B cell (primary cell): ENCODE results near the gene ST6GALNAC3. TPM values are rescaled to one million over a fixed set of nuclear protein-coding genes. Genes with fewer than 3 reads are reported as not detected.

Experiments used
- ATAC-seq: fragments of 200-7000 bp; cut with Tn5 transposase; one replicate; pipeline ENCODE4 v1.10.0; 2021; ENCODE audit warnings: low read depth, mild to moderate bottlenecking, moderate number of reproducible peaks, moderate library complexity
- CTCF ChIA-PET: fragments of 350-600 bp; sonication (Branson Sonifier 250); formaldehyde crosslinking; loops from one replicate; lab custom pipeline; 2021; ENCODE audit warnings: antibody characterized with exemption, inconsistent platforms; lab: Charles Lee
- POLR2A ChIA-PET: fragments of 350-600 bp; sonication (Branson Sonifier 250); formaldehyde crosslinking; loops from one replicate; lab custom pipeline; 2021; ENCODE audit warnings: antibody characterized with exemption; lab: Charles Lee
- DNase-seq: peaks from one replicate; pipeline ENCODE4 v3.0.0; 2013
- H2AFZ ChIP-seq: 2 replicates; pipeline ENCODE4 v1.6.1; 2012; ENCODE audit warnings: mild to moderate bottlenecking, low read depth, low read length; ENCODE audit not compliant: insufficient read depth, poor library complexity, severe bottlenecking
- H3K27ac ChIP-seq, 2 donors: 1 replicate in 1 of 2; 2 replicates in 1 of 2; pipeline ENCODE4 v1.5.1; 2012 to 2013; ENCODE audit warnings: low read length in 2 of 2, mild to moderate bottlenecking in 2 of 2, moderate library complexity in 1 of 2
- H3K27me3 ChIP-seq, 4 experiments: fragments of 200-600 bp in 1 of 4; sonication (generic) in 1 of 4; replicated peaks in 1 of 4; 1 replicate in 2 of 4; 2 replicates in 2 of 4; pipeline versions ENCODE4 v1.6.1 to v1.7.0; 2013 to 2016; ENCODE audit warnings: low read length in 3 of 4, mild to moderate bottlenecking in 2 of 4, mixed read lengths in 1 of 4, moderate library complexity in 1 of 4; ENCODE audit not compliant: insufficient read depth in 4 of 4, control insufficient read depth in 3 of 4; ENCODE audit errors: control extremely low read depth in 1 of 4
- H3K36me3 ChIP-seq, 2 experiments: replicated peaks in 1 of 2; 1 replicate in 1 of 2; 2 replicates in 1 of 2; pipeline versions ENCODE4 v1.6.1 to v1.7.1; 2013; ENCODE audit warnings: low read length in 1 of 2; ENCODE audit not compliant: insufficient read depth in 2 of 2, control insufficient read depth in 1 of 2; ENCODE audit errors: control extremely low read depth in 1 of 2, extremely low read depth in 1 of 2
- H3K4me1 ChIP-seq, 2 donors: fragments of 200-600 bp in 1 of 2; sonication (generic) in 1 of 2; 1 replicate in 1 of 2; 2 replicates in 1 of 2; pipeline versions ENCODE4 v1.5.1 to v1.6.1; 2013 to 2017; ENCODE audit warnings: low read length in 2 of 2; ENCODE audit not compliant: control insufficient read depth in 2 of 2, insufficient read depth in 2 of 2
- H3K4me2 ChIP-seq: replicated peaks from 2 replicates; pipeline ENCODE3; 2012; ENCODE audit warnings: mild to moderate bottlenecking, low read depth, low read length; ENCODE audit not compliant: poor library complexity, severe bottlenecking
- H3K4me3 ChIP-seq, 5 experiments: fragments of 200-600 bp in 1 of 5; sonication (generic) in 1 of 5; 1 replicate in 3 of 5; 2 replicates in 2 of 5; pipeline versions ENCODE4 v1.5.1 to v1.7.0; 2011 to 2016; ENCODE audit warnings: low read length in 4 of 5, mild to moderate bottlenecking in 4 of 5, low read depth in 2 of 5, control low read depth in 1 of 5, moderate library complexity in 1 of 5; ENCODE audit not compliant: insufficient read depth in 1 of 5; ENCODE audit errors: control extremely low read depth in 1 of 5, extremely low read depth in 1 of 5
- H3K79me2 ChIP-seq: fragments of 200-600 bp; sonication (generic); one replicate; pipeline ENCODE4 v1.6.0; 2016; ENCODE audit warnings: low read length; ENCODE audit not compliant: control insufficient read depth, insufficient read depth
- H3K9ac ChIP-seq: fragments of 200-600 bp; sonication (generic); 2 replicates; pipeline ENCODE4 v1.6.1; 2017; ENCODE audit warnings: mild to moderate bottlenecking, low read length, moderate library complexity
- H3K9me3 ChIP-seq, 3 donors: one replicate each; pipeline versions ENCODE4 v1.6.1 to v1.7.1; 2013; ENCODE audit warnings: low read length in 2 of 3; ENCODE audit not compliant: control insufficient read depth in 2 of 3, insufficient read depth in 1 of 3; ENCODE audit errors: control extremely low read depth in 1 of 3
- H4K20me1 ChIP-seq: 2 replicates; pipeline ENCODE4 v1.6.0; 2012; ENCODE audit warnings: mild to moderate bottlenecking, low read length; ENCODE audit not compliant: insufficient read depth, control insufficient read depth, poor library complexity, severe bottlenecking
- H3K27ac Mint-ChIP-seq: one replicate; pipeline ENCODE4 v1.8.0; 2021; ENCODE audit warnings: mixed read lengths
- H3K27me3 Mint-ChIP-seq: one replicate; pipeline ENCODE4 v1.8.0; 2021; ENCODE audit warnings: mixed read lengths
- H3K4me1 Mint-ChIP-seq: one replicate; pipeline ENCODE4 v1.8.0; 2021; ENCODE audit warnings: mixed read lengths
- H3K4me3 Mint-ChIP-seq: one replicate; pipeline ENCODE4 v1.8.0; 2021; ENCODE audit warnings: mixed read lengths
- H3K9me3 Mint-ChIP-seq: one replicate; pipeline ENCODE4 v1.8.0; 2022; ENCODE audit warnings: mixed read lengths; ENCODE audit not compliant: insufficient read depth
- EZH2 ChIP-seq: IDR thresholded peaks from 2 replicates; pipeline ENCODE4 v1.6.1; 2012; ENCODE audit warnings: borderline replicate concordance, low read depth, mild to moderate bottlenecking, moderate library complexity, low read length; ENCODE audit not compliant: insufficient read depth, poor library complexity, severe bottlenecking
- WGBS: methylation state at CpG from one replicate; pipeline ENCODE4 v1.1.5; 2013; ENCODE audit warnings: missing lambda C conversion rate; ENCODE audit not compliant: insufficient coverage; 5-methylcytosine and 5-hydroxymethylcytosine counted together
- intact Hi-C: fragments of 100-400 bp; cut with micrococcal nuclease; formaldehyde crosslinking; loops from one replicate; pipeline ENCODE4 v1.10.0; 2022
- polyA plus RNA-seq: library from polyadenylated mRNA; depleted of rRNA; stranded (reverse); fragments of >200 nt; gene quantifications from 2 replicates; pipeline ENCODE4 v1.2.3, GENCODE V29; 2012
- total RNA-seq, 2 donors: library from RNA; stranded (reverse); fragments of 120-200 nt in 1 of 2; gene quantifications; 1 replicate in 1 of 2; 2 replicates in 1 of 2; pipeline versions ENCODE4 v1.2.3 to v1.2.4, GENCODE V29; 2013 to 2022
- TF ChIP-seq, protein P1 (sequence below): fragments of 200-600 bp; IDR thresholded peaks from one replicate; pipeline ENCODE4 v1.8.0; 2022; ENCODE audit warnings: antibody characterized with exemption, mild to moderate bottlenecking

Gene ST6GALNAC3
- total and polyA plus RNA-seq, 2 donors (not counting 1 experiment from before 2014, with no cell fraction given) = 3.0 to 17.3 TPM

DNA sequence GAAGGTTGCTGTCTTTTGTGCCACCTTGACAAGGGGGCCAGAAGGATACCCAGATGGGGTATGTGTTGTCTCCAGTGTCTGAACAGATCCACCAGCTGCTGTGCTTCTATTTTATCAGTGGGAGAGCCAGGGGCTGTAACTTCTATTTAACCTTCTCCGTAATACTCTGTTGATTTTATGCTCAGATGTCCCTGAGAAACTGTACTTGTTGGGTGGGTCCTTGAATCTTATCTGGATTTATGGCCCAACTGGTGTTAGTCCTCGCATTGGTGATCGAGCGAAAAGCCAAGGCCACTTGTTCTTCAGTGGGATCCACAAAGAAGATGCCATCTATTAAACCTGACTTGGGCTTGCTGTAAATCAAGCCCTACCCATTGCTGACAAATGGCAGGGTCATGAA, 56.4 kb downstream of the ST6GALNAC3 start:
- Histone ChIP-seq H3K4me2 (no peak overlapping the region), H3K27me3 (no peaks in the 10 kb centered on the region), H3K9me3 (no peaks in the 10 kb centered on the region), H3K4me3 (no peak overlapping the region), H4K20me1 (no peaks in the 10 kb centered on the region), H3K79me2 (no peaks in the 10 kb centered on the region), H2AFZ (no peak overlapping the region), H3K9ac (no peak overlapping the region), H3K4me1 (no peaks in the 10 kb centered on the region), H3K27ac (no peak overlapping the region), H3K36me3 (no peaks in the 10 kb centered on the region)
- POLR2A ChIA-PET = no interaction called here
- Mint-ChIP-seq H3K9me3 (no peaks in the 10 kb centered on the region), H3K27ac (no peak overlapping the region), H3K4me3 (no peak overlapping the region), H3K4me1 (no peaks in the 10 kb centered on the region), H3K27me3 (no peaks in the 10 kb centered on the region)
- intact Hi-C loops = no loop called here
- CTCF ChIA-PET = no interaction called here
- WGBS = 100% methylated on average over 4 of the region's 4 CpGs
- DNase-seq = no peak
- no peak for ATAC-seq
- TF ChIP-seq, protein P1, sequence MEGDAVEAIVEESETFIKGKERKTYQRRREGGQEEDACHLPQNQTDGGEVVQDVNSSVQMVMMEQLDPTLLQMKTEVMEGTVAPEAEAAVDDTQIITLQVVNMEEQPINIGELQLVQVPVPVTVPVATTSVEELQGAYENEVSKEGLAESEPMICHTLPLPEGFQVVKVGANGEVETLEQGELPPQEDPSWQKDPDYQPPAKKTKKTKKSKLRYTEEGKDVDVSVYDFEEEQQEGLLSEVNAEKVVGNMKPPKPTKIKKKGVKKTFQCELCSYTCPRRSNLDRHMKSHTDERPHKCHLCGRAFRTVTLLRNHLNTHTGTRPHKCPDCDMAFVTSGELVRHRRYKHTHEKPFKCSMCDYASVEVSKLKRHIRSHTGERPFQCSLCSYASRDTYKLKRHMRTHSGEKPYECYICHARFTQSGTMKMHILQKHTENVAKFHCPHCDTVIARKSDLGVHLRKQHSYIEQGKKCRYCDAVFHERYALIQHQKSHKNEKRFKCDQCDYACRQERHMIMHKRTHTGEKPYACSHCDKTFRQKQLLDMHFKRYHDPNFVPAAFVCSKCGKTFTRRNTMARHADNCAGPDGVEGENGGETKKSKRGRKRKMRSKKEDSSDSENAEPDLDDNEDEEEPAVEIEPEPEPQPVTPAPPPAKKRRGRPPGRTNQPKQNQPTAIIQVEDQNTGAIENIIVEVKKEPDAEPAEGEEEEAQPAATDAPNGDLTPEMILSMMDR = no peak
- TF ChIP-seq EZH2 = no peak

DNA sequence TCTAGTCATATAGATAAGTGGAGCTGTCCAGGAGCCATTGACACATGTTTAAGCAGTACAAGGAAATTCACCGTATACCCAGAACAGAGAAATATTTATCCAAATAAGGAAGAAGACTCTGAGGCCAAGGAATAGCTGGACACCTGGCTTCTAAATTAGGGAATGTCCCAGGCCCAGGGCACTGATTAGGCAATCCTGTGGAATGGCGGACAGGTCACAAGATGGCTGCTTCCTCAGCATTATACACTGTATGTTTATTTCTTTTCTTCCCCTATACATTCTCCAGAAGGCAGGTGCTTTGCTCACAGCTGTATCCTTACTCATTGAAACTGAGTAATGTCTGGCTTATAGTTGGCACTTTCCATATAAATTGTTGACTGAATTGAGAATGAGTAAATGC, 59.4 kb downstream of the ST6GALNAC3 start:
- Histone ChIP-seq H3K27ac (no peak overlapping the region), H3K79me2 (no peaks in the 10 kb centered on the region), H3K4me2 (no peak overlapping the region), H3K27me3 (no peaks in the 10 kb centered on the region), H3K4me3 (no peak overlapping the region), H3K36me3 (no peaks in the 10 kb centered on the region), H4K20me1 (no peaks in the 10 kb centered on the region), H3K9ac (no peak overlapping the region), H3K9me3 (no peaks in the 10 kb centered on the region), H2AFZ (no peak overlapping the region), H3K4me1 (peaks cover 6 to 12% of the 10 kb centered on the region in 2 donors)
- ATAC-seq (no peak), DNase-seq (no peak)
- no peak overlapping the region for H3K27ac Mint-ChIP-seq
- peaks cover 14% of the 10 kb centered on the region for H3K4me1 Mint-ChIP-seq
- H3K9me3 Mint-ChIP-seq = no peaks in the 10 kb centered on the region
- no peaks in the 10 kb centered on the region for H3K27me3 Mint-ChIP-seq
- intact Hi-C loops = no loop called here
- ChIA-PET POLR2A (no interaction called here), CTCF (no interaction called here)
- no CpG with 5 or more reads among the region's 2 CpGs for WGBS
- H3K4me3 Mint-ChIP-seq = no peak overlapping the region
- TF ChIP-seq, protein P1 = no peak
- no peak for TF ChIP-seq EZH2
